ENCODE data around the gene TBKBP1.

DNA sequence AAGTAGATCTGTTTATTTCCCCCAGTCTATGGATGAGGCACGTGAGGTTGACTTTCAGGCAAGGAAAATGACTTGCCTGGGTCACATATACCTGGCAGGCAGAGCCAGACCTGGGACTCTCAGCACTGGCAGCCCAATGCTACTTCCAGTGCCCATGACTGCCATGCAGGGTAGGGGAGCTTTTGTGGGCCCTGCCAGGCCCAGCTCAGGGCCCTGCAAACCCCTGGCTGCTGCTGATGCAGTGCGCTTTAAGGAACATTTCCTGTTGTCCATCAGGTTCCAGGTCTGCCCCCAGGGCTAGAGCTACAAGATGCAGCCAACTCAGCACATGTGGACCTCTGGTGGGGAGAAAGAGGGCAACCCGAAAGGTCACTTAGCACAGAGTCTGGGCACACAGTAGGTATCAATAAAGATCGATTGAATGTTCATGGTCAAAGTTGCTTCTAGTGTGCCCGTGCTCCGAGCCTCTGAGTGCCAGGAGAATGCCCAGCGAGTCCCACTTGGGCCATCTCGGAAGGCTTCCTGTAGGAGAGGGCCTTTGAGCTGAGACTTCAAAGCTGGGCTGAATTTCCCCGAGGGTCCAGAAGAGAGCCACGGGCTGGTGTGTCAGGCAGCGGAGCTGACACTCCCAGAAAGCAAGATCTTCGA is 38.6 kb downstream of the TBKBP1 start:
- TF ChIP-seq POLR2AphosphoS2 (IDR thresholded peaks at IDR 0.05; ENCODE audit: low read length) (no peak), ZNF785 (CRISPR knock-in tag; IDR thresholded peaks at IDR 0.05) (no peak), ZBED1 (IDR thresholded peaks at IDR 0.05) (no peak), SP1 (CRISPR knock-in tag; IDR thresholded peaks at IDR 0.05) (no peak), MED1 (CRISPR knock-in tag; IDR thresholded peaks at IDR 0.05; ENCODE audit: borderline replicate concordance) (no peak), PHB2 (IDR thresholded peaks at IDR 0.05; ENCODE audit: low read depth) (no peak), EZH2 (IDR thresholded peaks at IDR 0.05; ENCODE audit: borderline replicate concordance, low read depth, low read length) (no peak)
- TF ChIP-seq, protein P1, sequence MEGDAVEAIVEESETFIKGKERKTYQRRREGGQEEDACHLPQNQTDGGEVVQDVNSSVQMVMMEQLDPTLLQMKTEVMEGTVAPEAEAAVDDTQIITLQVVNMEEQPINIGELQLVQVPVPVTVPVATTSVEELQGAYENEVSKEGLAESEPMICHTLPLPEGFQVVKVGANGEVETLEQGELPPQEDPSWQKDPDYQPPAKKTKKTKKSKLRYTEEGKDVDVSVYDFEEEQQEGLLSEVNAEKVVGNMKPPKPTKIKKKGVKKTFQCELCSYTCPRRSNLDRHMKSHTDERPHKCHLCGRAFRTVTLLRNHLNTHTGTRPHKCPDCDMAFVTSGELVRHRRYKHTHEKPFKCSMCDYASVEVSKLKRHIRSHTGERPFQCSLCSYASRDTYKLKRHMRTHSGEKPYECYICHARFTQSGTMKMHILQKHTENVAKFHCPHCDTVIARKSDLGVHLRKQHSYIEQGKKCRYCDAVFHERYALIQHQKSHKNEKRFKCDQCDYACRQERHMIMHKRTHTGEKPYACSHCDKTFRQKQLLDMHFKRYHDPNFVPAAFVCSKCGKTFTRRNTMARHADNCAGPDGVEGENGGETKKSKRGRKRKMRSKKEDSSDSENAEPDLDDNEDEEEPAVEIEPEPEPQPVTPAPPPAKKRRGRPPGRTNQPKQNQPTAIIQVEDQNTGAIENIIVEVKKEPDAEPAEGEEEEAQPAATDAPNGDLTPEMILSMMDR (IDR thresholded peaks at IDR 0.05 in 2 of 3, conservative IDR thresholded peaks at IDR 0.05 in 1 of 3; ENCODE audit: insufficient read depth in 2 of 3, low read depth in 1 of 3, low read length in 3 of 3): no peak
